Measurements from ENCODE around the gene BMPR1B. TPM values are rescaled to one million over a fixed set of nuclear protein-coding genes. Genes with fewer than 3 reads are reported as not detected.

Gene BMPR1B
- total and polyA plus RNA-seq, 9 of the 15 experiments (the other 6 are each of a cell fraction or from before 2014, with no cell fraction given), result 0.01 TPM; not detected in 8

DNA sequence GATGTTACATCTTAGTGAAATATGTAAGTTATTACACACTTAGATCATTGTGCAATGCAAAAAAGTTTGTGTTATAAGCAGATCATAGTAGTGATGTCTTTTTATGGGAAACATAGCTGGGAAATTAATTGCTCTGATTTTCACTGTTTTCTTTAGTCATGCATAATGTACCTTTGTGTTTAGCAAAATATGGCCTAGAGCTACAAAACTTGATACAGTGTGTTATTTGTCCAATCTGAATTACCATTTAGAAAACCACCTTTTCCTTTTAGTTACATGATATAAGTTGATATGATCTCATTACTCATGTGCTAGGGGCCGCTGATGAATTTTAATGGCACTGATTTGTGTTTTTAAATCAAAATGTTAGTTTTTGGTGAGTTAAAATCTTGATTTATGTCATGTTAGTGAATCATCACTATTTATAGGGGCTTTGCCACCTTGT is 2.0 kb downstream of the BMPR1B start:
- H3K79me2 ChIP-seq (ENCODE audit: control insufficient read depth, insufficient read depth, low read length), result no peaks in the 10 kb centered on the region
- no TSS peak for BruUV-seq (replicated peaks)
- ChIA-PET POLR2A (no interaction called here), CTCF (ENCODE audit: low intra/inter-chr PET ratio) (no interaction called here)
- ATAC-seq (no peak), DNase-seq (ENCODE audit: extremely low read depth in 1 of 4, low spot score in 3 of 4) (no peak), FAIRE-seq (no peak)
- no peak overlapping the region for H3K4me2 ChIP-seq (ENCODE audit: insufficient read depth, low read length)
- in situ Hi-C loops (cut with MboI), result no loop called here
- no peaks in the 10 kb centered on the region for H3K36me3 ChIP-seq (ENCODE audit: control insufficient read depth, insufficient read depth, low read length)
- no peak overlapping the region for H3K4me3 ChIP-seq
- no peak overlapping the region for H2AFZ ChIP-seq (ENCODE audit: low read depth, low read length)
- no peak overlapping the region for H3K27ac ChIP-seq (ENCODE audit: extremely low read depth, low read depth, low read length)
- no peaks in the 10 kb centered on the region for H3K4me1 ChIP-seq (replicated peaks in 1 of 2; ENCODE audit: control insufficient read depth in 2 of 2, insufficient read depth in 2 of 2, low read length in 2 of 2)
- H3K9me3 ChIP-seq (replicated peaks; ENCODE audit: control insufficient read depth, insufficient read depth, low read depth, low read length), result no peaks in the 10 kb centered on the region
- TF ChIP-seq, protein P1, sequence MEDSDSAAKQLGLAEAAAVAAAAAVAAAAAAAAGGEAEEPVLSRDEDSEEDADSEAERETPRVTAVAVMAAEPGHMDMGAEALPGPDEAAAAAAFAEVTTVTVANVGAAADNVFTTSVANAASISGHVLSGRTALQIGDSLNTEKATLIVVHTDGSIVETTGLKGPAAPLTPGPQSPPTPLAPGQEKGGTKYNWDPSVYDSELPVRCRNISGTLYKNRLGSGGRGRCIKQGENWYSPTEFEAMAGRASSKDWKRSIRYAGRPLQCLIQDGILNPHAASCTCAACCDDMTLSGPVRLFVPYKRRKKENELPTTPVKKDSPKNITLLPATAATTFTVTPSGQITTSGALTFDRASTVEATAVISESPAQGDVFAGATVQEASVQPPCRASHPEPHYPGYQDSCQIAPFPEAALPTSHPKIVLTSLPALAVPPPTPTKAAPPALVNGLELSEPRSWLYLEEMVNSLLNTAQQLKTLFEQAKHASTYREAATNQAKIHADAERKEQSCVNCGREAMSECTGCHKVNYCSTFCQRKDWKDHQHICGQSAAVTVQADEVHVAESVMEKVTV (CRISPR knock-in tag; IDR thresholded peaks at IDR 0.05), result no peak
- no peak for TF ChIP-seq CBFA2T3 (IDR thresholded peaks at IDR 0.05)
- H4K20me1 ChIP-seq (replicated peaks; ENCODE audit: control insufficient read depth, insufficient read depth, low read length), result no peaks in the 10 kb centered on the region
- H3K9me1 ChIP-seq (ENCODE audit: control insufficient read depth, insufficient read depth, low read length), result no peaks in the 10 kb centered on the region
- 4% methylated on average over 1 of the region's 1 CpG for WGBS (ENCODE audit: insufficient coverage, low coverage, missing lambda C conversion rate)
- no peak overlapping the region for H3K9ac ChIP-seq (ENCODE audit: insufficient read depth in 1 of 2, low read depth in 2 of 2, low read length in 2 of 2)
- intact Hi-C loops (cut with micrococcal nuclease), result no loop called here
- peaks cover 2 to 12% of the 10 kb centered on the region in 2 experiments; a peak in 2 of 5 replicates for H3K27me3 ChIP-seq (ENCODE audit: control insufficient read depth in 2 of 2, insufficient read depth in 2 of 2, low read length in 2 of 2)

DNA sequence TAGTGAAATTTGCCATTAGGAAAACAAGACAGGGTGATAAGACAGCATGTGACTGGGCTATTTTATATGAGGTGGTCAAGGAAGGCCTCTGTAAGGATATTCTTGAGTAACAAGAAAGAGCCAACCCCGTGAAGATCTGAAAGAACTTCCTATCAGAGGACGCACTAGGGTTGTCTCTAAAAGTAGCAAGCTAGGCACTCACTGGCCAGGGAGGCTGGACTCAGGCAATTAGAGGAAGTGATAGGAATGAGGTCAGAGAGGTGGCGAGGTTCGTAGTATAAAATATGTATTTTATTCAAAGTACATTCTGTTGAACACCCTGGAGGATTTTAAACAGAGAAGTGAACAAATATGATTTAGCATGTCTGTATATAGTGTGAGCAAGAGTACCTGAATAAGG is 4.6 kb downstream of the BMPR1B start:
- DNase-seq (ENCODE audit: extremely low read depth in 1 of 4, low spot score in 3 of 4) (no peak), ATAC-seq (no peak), FAIRE-seq (no peak)
- H3K4me2 ChIP-seq (ENCODE audit: insufficient read depth, low read length), result no peak overlapping the region
- intact Hi-C loops (cut with micrococcal nuclease) (no loop called here), in situ Hi-C loops (cut with MboI) (no loop called here)
- H3K36me3 ChIP-seq (ENCODE audit: control insufficient read depth, insufficient read depth, low read length), result no peaks in the 10 kb centered on the region
- H3K4me1 ChIP-seq (replicated peaks in 1 of 2; ENCODE audit: control insufficient read depth in 2 of 2, insufficient read depth in 2 of 2, low read length in 2 of 2), result no peaks in the 10 kb centered on the region
- WGBS (ENCODE audit: insufficient coverage, low coverage, missing lambda C conversion rate), result 0% methylated on average over 4 of the region's 4 CpGs
- no peak overlapping the region for H3K9ac ChIP-seq (ENCODE audit: insufficient read depth in 1 of 2, low read depth in 2 of 2, low read length in 2 of 2)
- H3K27me3 ChIP-seq (ENCODE audit: control insufficient read depth in 2 of 2, insufficient read depth in 2 of 2, low read length in 2 of 2), result peaks cover 2 to 11% of the 10 kb centered on the region in 2 experiments; a peak in 2 of 5 replicates
- H4K20me1 ChIP-seq (replicated peaks; ENCODE audit: control insufficient read depth, insufficient read depth, low read length), result no peaks in the 10 kb centered on the region
- ChIA-PET CTCF (ENCODE audit: low intra/inter-chr PET ratio) (no interaction called here), POLR2A (no interaction called here)
- BruUV-seq (replicated peaks), result no TSS peak
- H3K27ac ChIP-seq (ENCODE audit: extremely low read depth, low read depth, low read length), result no peak overlapping the region
- no peak for TF ChIP-seq ZNF12 (CRISPR knock-in tag; IDR thresholded peaks at IDR 0.05)
- TF ChIP-seq, protein P2, sequence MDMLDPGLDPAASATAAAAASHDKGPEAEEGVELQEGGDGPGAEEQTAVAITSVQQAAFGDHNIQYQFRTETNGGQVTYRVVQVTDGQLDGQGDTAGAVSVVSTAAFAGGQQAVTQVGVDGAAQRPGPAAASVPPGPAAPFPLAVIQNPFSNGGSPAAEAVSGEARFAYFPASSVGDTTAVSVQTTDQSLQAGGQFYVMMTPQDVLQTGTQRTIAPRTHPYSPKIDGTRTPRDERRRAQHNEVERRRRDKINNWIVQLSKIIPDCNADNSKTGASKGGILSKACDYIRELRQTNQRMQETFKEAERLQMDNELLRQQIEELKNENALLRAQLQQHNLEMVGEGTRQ (CRISPR knock-in tag; IDR thresholded peaks at IDR 0.05), result no peak
- TF ChIP-seq, protein P3, sequence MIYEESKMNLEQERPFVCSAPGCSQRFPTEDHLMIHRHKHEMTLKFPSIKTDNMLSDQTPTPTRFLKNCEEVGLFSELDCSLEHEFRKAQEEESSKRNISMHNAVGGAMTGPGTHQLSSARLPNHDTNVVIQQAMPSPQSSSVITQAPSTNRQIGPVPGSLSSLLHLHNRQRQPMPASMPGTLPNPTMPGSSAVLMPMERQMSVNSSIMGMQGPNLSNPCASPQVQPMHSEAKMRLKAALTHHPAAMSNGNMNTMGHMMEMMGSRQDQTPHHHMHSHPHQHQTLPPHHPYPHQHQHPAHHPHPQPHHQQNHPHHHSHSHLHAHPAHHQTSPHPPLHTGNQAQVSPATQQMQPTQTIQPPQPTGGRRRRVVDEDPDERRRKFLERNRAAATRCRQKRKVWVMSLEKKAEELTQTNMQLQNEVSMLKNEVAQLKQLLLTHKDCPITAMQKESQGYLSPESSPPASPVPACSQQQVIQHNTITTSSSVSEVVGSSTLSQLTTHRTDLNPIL (CRISPR knock-in tag; IDR thresholded peaks at IDR 0.05), result no peak
- no peaks in the 10 kb centered on the region for H3K9me3 ChIP-seq (replicated peaks; ENCODE audit: control insufficient read depth, insufficient read depth, low read depth, low read length)
- no peaks in the 10 kb centered on the region for H3K9me1 ChIP-seq (ENCODE audit: control insufficient read depth, insufficient read depth, low read length)
- no peak overlapping the region for H3K4me3 ChIP-seq
- no peak overlapping the region for H2AFZ ChIP-seq (ENCODE audit: low read depth, low read length)
- H3K79me2 ChIP-seq (ENCODE audit: control insufficient read depth, insufficient read depth, low read length), result no peaks in the 10 kb centered on the region
